Liver (tissue), 9 donors: ENCODE measurements around the gene CCDC40. TPM values are rescaled to one million over a fixed set of nuclear protein-coding genes. Genes with fewer than 3 reads are reported as not detected.

Experiments
- DNase-seq: peaks from one replicate; pipeline ENCODE4 v3.0.0-alpha.2; 2017; ENCODE audit warnings: low spot score
- H3K27ac ChIP-seq, 2 donors: one replicate each; pipeline ENCODE4 v1.7.0; 2013; ENCODE audit warnings: inconsistent platforms in 2 of 2, low read length in 2 of 2, control low read depth in 1 of 2, low read depth in 1 of 2, mild to moderate bottlenecking in 1 of 2
- H3K27me3 ChIP-seq, 4 donors: one replicate each; pipeline versions ENCODE4 v1.6.1 to v1.7.0; 2013; ENCODE audit warnings: low read length in 3 of 4, inconsistent platforms in 1 of 4, mild to moderate bottlenecking in 1 of 4, moderate library complexity in 1 of 4; ENCODE audit not compliant: control insufficient read depth in 4 of 4, insufficient read depth in 4 of 4
- H3K36me3 ChIP-seq, 4 donors: one replicate each; pipeline versions ENCODE4 v1.6.1 to v1.7.0; 2013; ENCODE audit warnings: low read length in 3 of 4, mild to moderate bottlenecking in 3 of 4, low read depth in 1 of 4, moderate library complexity in 1 of 4; ENCODE audit not compliant: control insufficient read depth in 4 of 4, insufficient read depth in 3 of 4
- H3K4me1 ChIP-seq, 4 donors: one replicate each; pipeline versions ENCODE4 v1.6.1 to v1.7.0; 2013; ENCODE audit warnings: low read length in 3 of 4, mild to moderate bottlenecking in 3 of 4, moderate library complexity in 1 of 4; ENCODE audit not compliant: control insufficient read depth in 4 of 4, insufficient read depth in 4 of 4
- H3K4me3 ChIP-seq, 3 donors: one replicate each; pipeline versions ENCODE4 v1.6.1 to v1.7.0; 2013; ENCODE audit warnings: low read length in 3 of 3, control low read depth in 1 of 3, low read depth in 1 of 3, mild to moderate bottlenecking in 1 of 3
- H3K9ac ChIP-seq, 2 donors: one replicate each; pipeline ENCODE4 v1.7.0; 2013; ENCODE audit warnings: low read length in 2 of 2, mild to moderate bottlenecking in 2 of 2, moderate library complexity in 2 of 2, control low read depth in 1 of 2, low read depth in 1 of 2
- H3K9me3 ChIP-seq, 4 donors: one replicate each; pipeline versions ENCODE4 v1.6.1 to v1.7.0; 2013; ENCODE audit warnings: low read length in 3 of 4; ENCODE audit not compliant: control insufficient read depth in 4 of 4
- ATF3 ChIP-seq: IDR thresholded peaks from 2 replicates; pipeline ENCODE4 v1.6.1; 2016; ENCODE audit warnings: antibody characterized with exemption
- CTCF ChIP-seq: fragments of 150-350 bp; IDR thresholded peaks from 2 replicates; pipeline ENCODE4 v1.5.1; 2017; ENCODE audit warnings: improper control_type of control experiment, low read depth, low read length; ENCODE audit not compliant: missing input control
- EGR1 ChIP-seq, 2 donors: IDR thresholded peaks; 2 replicates each; pipeline ENCODE4 v1.6.1; 2016 to 2018; ENCODE audit warnings: antibody characterized with exemption in 2 of 2, low read depth in 2 of 2
- FOXA2 ChIP-seq: IDR thresholded peaks from 2 replicates; pipeline ENCODE4 v1.6.1; 2016; ENCODE audit warnings: antibody characterized with exemption
- GABPA ChIP-seq, 2 donors: IDR thresholded peaks in 1 of 2; conservative IDR thresholded peaks in 1 of 2; 2 replicates each; pipeline ENCODE4 v1.6.1; 2016; ENCODE audit warnings: antibody characterized with exemption in 2 of 2, mild to moderate bottlenecking in 1 of 2, moderate library complexity in 1 of 2
- HNF4A ChIP-seq, 2 donors: conservative IDR thresholded peaks; 2 replicates each; pipeline ENCODE4 v1.6.1; 2016; ENCODE audit warnings: antibody characterized with exemption in 2 of 2, mild to moderate bottlenecking in 2 of 2
- HNF4G ChIP-seq: IDR thresholded peaks from 2 replicates; pipeline ENCODE4 v1.6.1; 2016; ENCODE audit warnings: antibody characterized with exemption
- JUND ChIP-seq, 2 donors: IDR thresholded peaks; 2 replicates each; pipeline ENCODE4 v1.6.1; 2016; ENCODE audit warnings: antibody characterized with exemption in 2 of 2
- MAX ChIP-seq: IDR thresholded peaks from 2 replicates; pipeline ENCODE4 v1.6.1; 2016; ENCODE audit warnings: antibody characterized with exemption
- NR2F2 ChIP-seq: IDR thresholded peaks from 2 replicates; pipeline ENCODE4 v1.6.1; 2016; ENCODE audit warnings: antibody characterized with exemption
- RAD21 ChIP-seq, 2 donors: IDR thresholded peaks; 2 replicates each; pipeline ENCODE4 v1.6.1; 2016; ENCODE audit warnings: antibody characterized with exemption in 2 of 2, mild to moderate bottlenecking in 2 of 2
- REST ChIP-seq: IDR thresholded peaks from 2 replicates; pipeline ENCODE4 v1.6.1; 2016; ENCODE audit warnings: antibody characterized with exemption, mild to moderate bottlenecking
- SP1 ChIP-seq: IDR thresholded peaks from 2 replicates; pipeline ENCODE4 v1.6.1; 2018; ENCODE audit warnings: antibody characterized with exemption, mild to moderate bottlenecking
- TAF1 ChIP-seq: conservative IDR thresholded peaks from 2 replicates; pipeline ENCODE4 v1.6.1; 2016; ENCODE audit warnings: antibody characterized with exemption, mild to moderate bottlenecking
- YY1 ChIP-seq: IDR thresholded peaks from 2 replicates; pipeline ENCODE4 v1.6.1; 2016; ENCODE audit warnings: antibody characterized with exemption, mild to moderate bottlenecking
- ZBTB33 ChIP-seq: IDR thresholded peaks from 2 replicates; pipeline ENCODE4 v1.6.1; 2016; ENCODE audit warnings: antibody characterized with exemption
- WGBS: extraction: QIAGEN DNeasy Blood & Tissue Kit; methylation state at CpG from one replicate; pipeline ENCODE4 v1.1.7; 2013; 5-methylcytosine and 5-hydroxymethylcytosine counted together
- polyA plus RNA-seq, 2 donors: library from polyadenylated mRNA; stranded (reverse) in 1 of 2; unstranded in 1 of 2; fragments of 200-250 nt in 1 of 2; fragments of >200 nt in 1 of 2; fragmentation: Nextera tagmentation in 1 of 2; extraction: Ambion mirVana in 1 of 2; gene quantifications; one replicate each; pipeline versions ENCODE4 v1.2.1 to v1.2.3, GENCODE V29; 2013 to 2015
- total RNA-seq, 2 donors: library from RNA; depleted of rRNA; stranded (reverse); fragments of >200 nt; gene quantifications; one replicate each; pipeline ENCODE4 v1.2.3, GENCODE V29; 2014
- donor health status: healthy.
- donor health status: healthy.
- donor health status: healthy.
- donor health status: healthy.
- donor health status: healthy.

CCDC40 gene
- total and polyA plus RNA-seq, 4 donors = 0.60 to 3.0 (median 1.4) TPM

GRCh38 chr17:80006811-80007752, 29.4 kb upstream of the CCDC40 start:
- no peak for DNase-seq
- TF ChIP-seq EGR1 (IDR thresholded peaks at IDR 0.05; ENCODE audit: low read depth in 2 of 2) (no peak), JUND (IDR thresholded peaks at IDR 0.05) (no peak), HNF4G (no peak), FOXA2 (no peak), GABPA (IDR thresholded peaks at IDR 0.05 in 1 of 2, conservative IDR thresholded peaks at IDR 0.05 in 1 of 2) (no peak), CTCF (no peak), ATF3 (no peak), YY1 (no peak), NR2F2 (no peak), RAD21 (IDR thresholded peaks at IDR 0.05) (no peak), ZBTB33 (no peak), REST (no peak), SP1 (no peak), HNF4A (conservative IDR thresholded peaks at IDR 0.05) (no peak), MAX (no peak), TAF1 (no peak)
- no peak overlapping the region for H3K27ac ChIP-seq
- peaks cover 0 to 5% (median 2%) of the 10 kb centered on the region in 4 donors for H3K36me3 ChIP-seq
- H3K4me3 ChIP-seq = no peak overlapping the region
- no peak overlapping the region for H3K9ac ChIP-seq
- 95% methylated on average over 30 of the region's 30 CpGs for WGBS
- no peaks in the 10 kb centered on the region for H3K27me3 ChIP-seq
- peaks cover 3 to 24% (median 14%) of the 10 kb centered on the region in 4 donors for H3K4me1 ChIP-seq
- no peaks in the 10 kb centered on the region for H3K9me3 ChIP-seq
